ENCODE measurements around the gene SCRN1. TPM values are rescaled to one million over a fixed set of nuclear protein-coding genes. Genes with fewer than 3 reads are reported as not detected.

SCRN1 gene
- total and polyA plus RNA-seq, 2 experiments from 2014 or later = 58.8 to 80.0 TPM

DNA sequence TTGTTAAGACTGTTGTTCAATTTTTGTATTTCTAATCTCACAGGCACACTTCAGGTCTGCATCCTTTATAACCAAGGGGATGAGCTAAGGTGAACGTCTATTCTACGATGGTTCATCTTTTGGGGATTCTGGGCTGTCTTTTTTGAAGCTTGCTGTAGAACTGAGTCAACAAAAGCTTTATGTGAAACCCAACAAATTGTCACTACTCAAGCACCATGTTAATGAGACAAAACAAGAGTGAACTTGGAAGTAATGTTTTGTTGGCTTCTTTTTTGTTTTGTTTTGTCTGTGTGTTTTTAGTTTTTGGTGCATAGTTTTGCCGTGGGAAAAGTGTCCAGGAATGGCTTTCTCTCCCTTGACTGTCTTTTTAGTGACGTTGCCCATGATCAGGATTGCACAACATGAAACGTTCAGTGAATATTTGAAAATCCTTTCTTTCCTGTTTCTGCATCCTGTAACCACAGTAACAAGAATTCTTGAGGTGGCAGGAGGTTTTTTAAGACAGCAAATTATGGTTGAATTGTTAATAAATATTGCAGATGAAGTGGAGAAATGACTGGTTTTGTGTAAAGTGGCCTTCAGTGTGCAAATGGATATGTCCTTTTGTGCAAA, 117.7 kb downstream of the SCRN1 start:
- in situ Hi-C loops (cut with MboI) = no loop called here
- Histone ChIP-seq H3K36me3 (ENCODE audit: low read depth) (no peaks in the 10 kb centered on the region), H3K9me3 (ENCODE audit: low read depth) (no peaks in the 10 kb centered on the region), H3K4me2 (ENCODE audit: unreplicated experiment) (peak overlapping the region; percentile 6), H3K4me1 (ENCODE audit: insufficient read depth) (peaks cover 10% of the 10 kb centered on the region; the same call in 1 of the 2 replicates), H3K27ac (peak overlapping the region; percentile 55), H3K79me2 (ENCODE audit: insufficient read depth) (no peaks in the 10 kb centered on the region), H4K20me1 (ENCODE audit: insufficient read depth) (no peaks in the 10 kb centered on the region), H2AFZ (peak overlapping the region; percentile 1; the same call in 1 of the 2 replicates), H3K9ac (peak overlapping the region; percentile 59), H3F3A (ENCODE audit: insufficient read depth) (no peaks in the 10 kb centered on the region), H3K27me3 (replicated peaks; ENCODE audit: insufficient read depth) (no peaks in the 10 kb centered on the region), H3K4me3 (no peak overlapping the region), H3K9me2 (ENCODE audit: insufficient read depth) (no peaks in the 10 kb centered on the region)
- peak; percentile 85 for DNase-seq
- TF ChIP-seq EZH2phosphoT487 (IDR thresholded peaks at IDR 0.05; ENCODE audit: insufficient read depth, low read depth) (no peak), EZH2 (IDR thresholded peaks at IDR 0.05; ENCODE audit: insufficient read depth, poor library complexity, severe bottlenecking) (no peak)
- 36 to 43% methylated on average over 5 of the region's 5 CpGs for WGBS, 2 experiments (ENCODE audit: low coverage in 1 of 2, low lambda C conversion rate in 2 of 2, missing lambda C conversion rate in 2 of 2)

Small RNA genes within 50 kb of the gene (small RNA-seq; reads per million reads assigned to genes)
- not detected for gene RF01210 (ENCODE audit: low read depth, low replicate concordance)

Other genes with a start within 250 kb of the SCRN1 start
- not detected in 2 replicates for gene WIPF3, start 183.3 kb downstream of the SCRN1 start, total RNA-seq (2014; rRNA removed; shearing (Covaris generic))
- gene WIPF3, start 183.3 kb downstream of the SCRN1 start, polyA plus RNA-seq (2016; fragmentation: Nextera tagmentation; extraction: Ambion mirVana) = not detected in 2 replicates
- gene FKBP14, start 36.9 kb upstream of the SCRN1 start, total RNA-seq (2014; rRNA removed; shearing (Covaris generic)) = 28.3 and 31.8 TPM in 2 replicates
- gene FKBP14, start 36.9 kb upstream of the SCRN1 start, polyA plus RNA-seq (2016; fragmentation: Nextera tagmentation; extraction: Ambion mirVana) = 50.7 and 50.8 TPM in 2 replicates
- 10.3 and 15.3 TPM in 2 replicates for gene PLEKHA8, start 38.6 kb upstream of the SCRN1 start, total RNA-seq (2014; rRNA removed; shearing (Covaris generic))
- gene PLEKHA8, start 38.6 kb upstream of the SCRN1 start, polyA plus RNA-seq (2016; fragmentation: Nextera tagmentation; extraction: Ambion mirVana) = 4.5 and 4.7 TPM in 2 replicates
- gene MTURN, start 145.2 kb upstream of the SCRN1 start, total RNA-seq (2014; rRNA removed; shearing (Covaris generic)) = 22.5 and 23.6 TPM in 2 replicates
- gene MTURN, start 145.2 kb upstream of the SCRN1 start, polyA plus RNA-seq (2016; fragmentation: Nextera tagmentation; extraction: Ambion mirVana) = 15.6 and 15.9 TPM in 2 replicates